Stimulated activated CD8-positive, alpha-beta memory T cell treated with anti-CD3 and anti-CD28 coated beads, Interleukin-15, amount 100 ng/mL, for 24 hours (primary cell): ENCODE measurements around the gene FN3KRP.

Experiments
- DNase-seq: peaks from one replicate; pipeline ENCODE4 v3.0.0-alpha.2; 2020; ENCODE audit warnings: low read depth

FN3KRP gene

GRCh38 chr17:82716203-82717010 is at the start of gene FN3KRP:
TSS of gene FN3KRP (plus strand) at chr17:82716706. CDS start at chr17:82716756, 50 bp downstream.
- peak; percentile 82 for DNase-seq

- no peak for DNase-seq
Observed at GRCh38 chr17:82666931-82667667, 49.4 kb upstream of the FN3KRP start.

DNA sequence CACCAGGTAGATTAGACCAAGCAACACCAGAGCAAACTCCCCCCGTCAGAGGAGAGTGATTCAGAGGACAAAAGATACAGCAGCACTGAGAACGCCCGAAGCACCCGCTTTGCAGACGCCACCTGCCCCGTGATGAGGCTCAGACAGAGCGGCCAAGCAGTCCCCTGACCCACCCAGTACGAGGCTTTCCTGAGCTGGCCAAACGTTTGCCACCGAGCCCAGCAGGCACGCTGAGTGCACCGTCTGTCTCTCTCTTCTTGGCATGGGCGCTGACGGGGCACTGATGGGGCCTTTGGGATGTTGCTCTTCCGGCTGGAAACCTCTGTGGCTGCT is 48.9 kb upstream of the FN3KRP start:
- no peak for DNase-seq

DNA sequence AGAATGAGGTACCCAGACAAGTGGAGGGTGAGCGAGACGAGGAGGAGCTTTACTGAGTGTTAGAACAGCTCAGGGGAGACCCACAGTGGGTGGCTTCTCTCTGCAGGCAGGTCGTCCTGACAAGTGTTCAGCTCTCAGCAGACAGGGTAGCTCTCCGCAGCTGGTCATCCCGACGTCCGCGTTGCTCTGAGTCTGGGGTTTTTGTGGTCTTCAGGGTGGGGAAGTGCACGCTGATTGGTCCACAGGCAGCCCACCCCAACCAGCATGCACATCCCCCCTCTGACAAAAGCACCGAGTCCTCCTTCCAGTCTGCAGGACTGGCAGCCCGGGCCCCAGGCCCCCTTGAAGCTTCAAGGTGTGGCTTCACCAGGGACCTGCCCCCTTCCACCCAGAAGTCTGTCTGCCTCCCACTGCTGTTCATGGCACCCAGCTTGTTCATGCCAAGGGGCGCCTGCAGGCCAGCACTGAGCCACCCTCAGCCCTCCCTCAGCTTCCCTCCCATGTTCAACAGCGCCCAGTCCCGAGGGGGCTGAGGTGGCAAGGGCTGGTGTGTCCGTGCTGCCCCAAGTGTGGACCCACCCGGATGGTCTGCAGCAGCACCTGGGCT is 48.4 kb upstream of the FN3KRP start:
- DNase-seq = no peak

DNA sequence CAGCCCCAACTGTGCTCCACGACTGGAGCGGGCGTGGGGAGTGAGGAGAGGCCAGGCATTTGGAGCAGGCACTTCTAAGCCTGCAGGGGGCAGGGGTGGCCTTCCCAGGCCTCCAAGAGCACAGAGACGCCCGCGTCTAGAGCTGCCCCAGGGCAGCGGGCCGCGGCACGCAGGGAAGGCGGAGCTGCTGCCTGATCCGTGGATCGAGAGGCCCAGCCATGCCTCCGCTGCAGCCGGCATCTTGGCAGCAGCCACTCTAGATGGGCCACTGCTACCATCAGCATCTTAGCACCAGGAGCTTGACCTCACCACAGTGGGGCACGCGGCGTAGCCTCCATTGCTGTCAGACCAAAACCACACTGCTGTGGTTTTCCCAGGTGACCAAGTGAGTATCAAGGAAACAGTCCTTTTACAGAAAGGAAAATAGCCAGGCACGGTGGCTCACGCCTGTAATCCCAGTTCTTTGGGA is 47.8 kb upstream of the FN3KRP start:
- no peak for DNase-seq

GRCh38 chr17:82670661-82671450 is 45.6 kb upstream of the FN3KRP start:
- DNase-seq = no peak

- no peak for DNase-seq
Observed at GRCh38 chr17:82674656-82675475, 41.6 kb upstream of the FN3KRP start.

DNA sequence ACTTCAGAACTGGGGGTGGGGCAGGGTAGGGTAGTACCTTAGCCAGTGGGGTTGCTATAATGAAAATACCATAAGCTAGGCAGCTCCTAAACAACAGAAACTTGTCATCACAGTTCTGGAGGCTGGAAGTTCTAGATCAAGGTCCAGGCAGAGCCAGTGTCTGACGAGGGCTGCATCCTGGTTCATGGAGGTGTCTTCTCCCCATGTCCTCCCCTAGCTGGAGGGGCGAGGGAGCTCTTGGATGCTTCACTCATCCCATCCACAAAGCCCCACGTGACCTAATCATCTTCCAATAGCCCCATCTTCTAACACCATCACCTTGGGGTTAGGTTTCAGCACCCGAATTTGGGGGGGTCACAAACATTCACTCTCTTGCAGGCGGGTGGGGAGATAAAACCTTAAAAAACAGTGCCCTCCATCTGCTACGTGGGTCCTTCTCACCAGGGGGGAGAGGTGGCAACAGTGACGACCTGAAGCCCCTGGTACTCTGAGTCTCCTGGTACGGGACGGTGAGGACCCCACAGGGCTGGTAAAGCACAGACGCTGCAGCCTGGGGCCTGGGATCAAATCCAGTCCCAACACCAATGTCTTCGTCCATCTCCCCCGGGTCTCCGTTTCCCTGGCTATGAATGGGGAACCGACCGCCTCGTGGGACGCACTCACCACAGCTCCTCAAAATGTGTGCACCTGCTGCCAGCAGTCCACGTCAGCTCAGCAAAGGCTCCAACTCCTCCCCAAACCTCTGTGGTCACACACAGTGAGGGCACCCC is 40.8 kb upstream of the FN3KRP start:
- no peak for DNase-seq

DNA sequence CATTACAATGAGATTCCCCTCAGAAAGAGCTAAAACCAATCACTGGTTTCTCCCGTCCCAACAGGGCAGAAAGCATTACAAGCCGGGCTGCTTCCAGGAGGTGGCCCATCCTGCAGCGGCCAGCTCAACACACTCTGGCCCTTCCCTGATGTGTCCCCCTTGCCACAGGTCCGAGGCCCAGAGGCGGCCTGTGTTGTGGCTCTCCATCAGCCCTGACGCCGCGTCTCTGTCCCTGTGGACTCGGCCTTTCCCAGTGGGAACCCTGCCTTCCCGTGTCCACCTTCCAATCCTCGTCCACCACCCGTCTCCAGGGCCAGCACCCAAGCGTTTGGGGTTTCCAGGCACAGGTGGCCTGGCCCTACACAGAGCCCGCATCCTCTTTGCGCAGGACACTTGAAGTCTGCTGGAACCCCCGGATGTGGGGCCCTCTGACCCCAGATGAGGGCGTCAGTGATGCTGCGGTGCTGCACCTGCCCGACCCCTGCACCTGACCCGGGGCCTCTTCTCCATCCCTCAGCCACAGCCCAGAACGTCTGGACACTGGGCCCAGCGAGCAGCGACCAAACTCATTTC is 39.1 kb upstream of the FN3KRP start:
- no peak for DNase-seq

DNA sequence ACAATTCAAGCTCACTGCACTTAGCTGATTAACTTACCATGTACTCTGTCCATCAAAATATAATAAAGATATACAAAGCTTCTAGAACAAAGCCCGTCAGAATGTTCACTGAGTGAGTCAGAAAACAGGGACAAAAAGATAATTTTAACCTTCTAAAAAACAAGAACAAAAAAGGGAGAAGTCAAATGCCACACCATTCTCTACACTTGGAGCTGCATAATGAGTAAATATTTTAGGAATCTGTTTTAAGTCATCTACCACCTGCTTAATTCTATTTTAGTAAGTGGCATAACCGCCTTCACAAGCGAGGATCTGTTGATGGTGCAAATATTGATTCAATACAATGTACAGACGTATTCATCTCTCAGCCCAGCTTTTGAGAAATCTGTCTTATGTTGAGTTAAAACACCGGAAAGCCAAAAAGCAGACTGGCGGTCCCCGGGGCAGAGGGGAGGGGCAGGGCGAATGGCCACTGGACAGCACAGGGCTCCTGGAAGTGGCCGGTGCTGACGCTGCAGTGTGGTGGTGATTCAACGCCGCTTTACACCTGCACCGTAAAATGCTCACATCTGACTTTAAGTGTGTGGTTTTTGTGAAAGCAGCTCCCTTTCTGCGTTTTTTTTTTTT is 38.1 kb upstream of the FN3KRP start:
- DNase-seq = no peak

- no peak for DNase-seq
Observed at GRCh38 chr17:82679586-82680465, 36.7 kb upstream of the FN3KRP start.

GRCh38 chr17:82681547-82681946 is 35.0 kb upstream of the FN3KRP start:
- DNase-seq = no peak

DNA sequence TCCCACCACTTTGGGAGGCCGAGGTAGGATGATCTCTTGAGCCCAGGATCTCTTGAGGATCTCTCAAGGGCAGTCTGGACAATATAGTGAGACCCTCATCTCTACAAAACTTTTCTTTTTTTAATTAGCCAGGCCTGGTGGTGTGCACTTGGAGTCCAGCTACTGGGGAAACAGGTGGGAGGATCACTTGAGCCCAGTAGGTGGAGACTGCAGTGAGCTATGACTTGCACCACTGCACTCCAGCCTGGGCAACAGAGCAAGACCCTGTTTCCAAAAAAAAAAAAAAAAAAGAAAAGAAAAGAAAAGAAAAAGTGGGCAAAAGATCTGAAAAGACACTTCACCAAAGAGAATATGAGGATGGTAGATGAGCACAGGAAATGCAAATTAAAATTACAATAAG is 33.0 kb upstream of the FN3KRP start:
- DNase-seq = no peak

GRCh38 chr17:82684228-82684841 is 32.2 kb upstream of the FN3KRP start:
- DNase-seq = no peak

DNA sequence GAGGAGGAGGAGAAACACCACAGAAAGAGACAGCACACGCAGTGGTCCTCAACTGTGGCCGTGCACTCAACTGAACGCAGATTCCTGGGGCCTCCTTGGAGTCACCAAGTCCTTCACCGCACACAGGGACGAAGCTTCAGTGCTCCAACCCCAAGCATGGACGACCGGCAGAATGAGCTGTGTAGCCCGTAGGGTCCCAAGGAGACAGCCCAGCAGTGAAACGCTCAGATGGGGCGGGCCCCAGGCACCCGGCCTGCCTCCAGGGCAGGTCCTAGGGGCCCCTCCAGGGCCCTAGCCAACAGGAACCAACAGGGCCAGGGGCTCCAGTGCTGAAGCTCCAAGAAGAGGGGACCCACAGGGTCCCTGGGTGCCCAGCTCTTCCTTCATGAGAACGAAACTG is 31.2 kb upstream of the FN3KRP start:
- no peak for DNase-seq

- no peak for DNase-seq
Observed at GRCh38 chr17:82686366-82687324, 29.9 kb upstream of the FN3KRP start.

DNA sequence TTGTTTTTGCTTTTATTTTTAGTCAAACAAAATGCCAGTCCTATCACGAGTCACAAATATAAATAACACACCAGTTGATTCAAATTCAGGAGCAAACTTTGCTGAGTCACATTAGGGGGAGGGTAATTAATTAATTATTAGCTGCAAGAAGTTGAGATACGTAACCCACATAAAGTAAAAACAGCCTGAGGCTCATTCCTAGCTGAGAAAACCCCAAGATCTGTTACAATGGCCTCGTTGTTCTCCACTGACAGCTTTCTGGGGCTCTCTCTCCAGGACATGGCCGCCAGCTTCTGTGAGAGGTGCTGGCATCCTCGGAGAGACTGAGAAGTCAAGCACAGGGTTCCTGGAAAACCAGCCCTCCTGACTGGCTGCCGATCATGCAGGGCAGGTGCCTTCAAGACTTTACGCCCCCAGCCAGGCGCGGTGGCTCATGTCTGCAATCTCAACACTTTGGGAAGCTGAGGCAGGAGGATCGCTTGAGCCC is 29.1 kb upstream of the FN3KRP start:
- no peak for DNase-seq
